ENCODE data around the gene SPATS1. TPM values are rescaled to one million over a fixed set of nuclear protein-coding genes. Genes with fewer than 3 reads are reported as not detected.

The SPATS1 gene
- total RNA-seq, 1 experiment from 2014 or later: not detected

- no peaks in the 10 kb centered on the region for H3K79me2 ChIP-seq (ENCODE audit: low read length)
- H4K20me1 ChIP-seq (ENCODE audit: low read length): no peaks in the 10 kb centered on the region
- ChIA-PET POLR2A (ENCODE audit: unreplicated experiment) (no interaction called here), CTCF (no interaction called here)
- TF ChIP-seq EZH2phosphoT487 (IDR thresholded peaks at IDR 0.05; ENCODE audit: borderline replicate concordance, low read length) (no peak), EZH2 (IDR thresholded peaks at IDR 0.05; ENCODE audit: low read length, unreplicated experiment) (no peak)
- TF ChIP-seq, protein P1, sequence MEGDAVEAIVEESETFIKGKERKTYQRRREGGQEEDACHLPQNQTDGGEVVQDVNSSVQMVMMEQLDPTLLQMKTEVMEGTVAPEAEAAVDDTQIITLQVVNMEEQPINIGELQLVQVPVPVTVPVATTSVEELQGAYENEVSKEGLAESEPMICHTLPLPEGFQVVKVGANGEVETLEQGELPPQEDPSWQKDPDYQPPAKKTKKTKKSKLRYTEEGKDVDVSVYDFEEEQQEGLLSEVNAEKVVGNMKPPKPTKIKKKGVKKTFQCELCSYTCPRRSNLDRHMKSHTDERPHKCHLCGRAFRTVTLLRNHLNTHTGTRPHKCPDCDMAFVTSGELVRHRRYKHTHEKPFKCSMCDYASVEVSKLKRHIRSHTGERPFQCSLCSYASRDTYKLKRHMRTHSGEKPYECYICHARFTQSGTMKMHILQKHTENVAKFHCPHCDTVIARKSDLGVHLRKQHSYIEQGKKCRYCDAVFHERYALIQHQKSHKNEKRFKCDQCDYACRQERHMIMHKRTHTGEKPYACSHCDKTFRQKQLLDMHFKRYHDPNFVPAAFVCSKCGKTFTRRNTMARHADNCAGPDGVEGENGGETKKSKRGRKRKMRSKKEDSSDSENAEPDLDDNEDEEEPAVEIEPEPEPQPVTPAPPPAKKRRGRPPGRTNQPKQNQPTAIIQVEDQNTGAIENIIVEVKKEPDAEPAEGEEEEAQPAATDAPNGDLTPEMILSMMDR (conservative IDR thresholded peaks at IDR 0.05; ENCODE audit: low read depth, low read length): no peak
- no peak overlapping the region for H3K4me3 ChIP-seq (ENCODE audit: low read length)
- DNase-seq (no peak), ATAC-seq (no peak)
- no peaks in the 10 kb centered on the region for H3K9me2 ChIP-seq (replicated peaks; ENCODE audit: low read length)
- no peak overlapping the region for H3K27ac ChIP-seq (ENCODE audit: low read length)
- H3K4me1 ChIP-seq (ENCODE audit: insufficient read depth, low read length): no peaks in the 10 kb centered on the region
- no peaks in the 10 kb centered on the region for H3F3A ChIP-seq (ENCODE audit: low read length, unreplicated experiment)
- intact Hi-C loops (cut with micrococcal nuclease): no loop called here
- no peak overlapping the region for H2AFZ ChIP-seq (ENCODE audit: low read length)
- H3K9ac ChIP-seq (ENCODE audit: low read length): no peak overlapping the region
- no peak overlapping the region for H3K4me2 ChIP-seq (ENCODE audit: low read length)
- peaks cover 25% of the 10 kb centered on the region for H3K27me3 ChIP-seq (ENCODE audit: low read length)
- H3K9me3 ChIP-seq (ENCODE audit: low read length): no peaks in the 10 kb centered on the region
- BruUV-seq (replicated peaks): no TSS peak
- no peaks in the 10 kb centered on the region for H3K36me3 ChIP-seq (ENCODE audit: low read depth, low read length)
Observed at GRCh38 chr6:44333942-44334341, 8.5 kb upstream of the SPATS1 start.

DNA sequence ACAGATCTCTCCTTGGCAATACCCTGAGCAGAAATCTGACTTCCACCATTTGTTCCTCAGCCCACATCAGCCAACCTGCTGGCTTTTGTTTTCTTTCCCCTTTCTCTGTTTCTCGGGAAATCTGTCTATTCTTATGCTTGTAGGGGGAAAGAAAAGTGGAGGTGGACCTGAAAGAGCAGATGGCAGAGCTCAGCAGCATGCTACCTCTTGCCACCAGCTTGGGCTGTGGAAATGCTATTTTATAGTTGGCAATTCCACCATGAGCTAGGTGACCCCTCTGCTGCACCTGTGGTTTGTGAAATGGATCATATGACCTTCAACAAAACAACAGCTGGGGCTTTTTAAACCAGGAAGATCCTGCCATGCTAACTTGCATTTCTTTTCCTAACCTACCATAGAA is 6.8 kb upstream of the SPATS1 start:
- no TSS peak for BruUV-seq (replicated peaks)
- CTCF ChIA-PET: no interaction called here
- no peak overlapping the region for H3K4me2 ChIP-seq (ENCODE audit: low read length)
- no peak for TF ChIP-seq EZH2 (IDR thresholded peaks at IDR 0.05; ENCODE audit: low read length, unreplicated experiment)
- TF ChIP-seq EZH2phosphoT487 (IDR thresholded peaks at IDR 0.05; ENCODE audit: borderline replicate concordance, low read length): no peak
- TF ChIP-seq, protein P1 (conservative IDR thresholded peaks at IDR 0.05; ENCODE audit: low read depth, low read length): no peak
- H3K9me2 ChIP-seq (replicated peaks; ENCODE audit: low read length): no peaks in the 10 kb centered on the region
- no peaks in the 10 kb centered on the region for H3K9me3 ChIP-seq (ENCODE audit: low read length)
- no peaks in the 10 kb centered on the region for H3F3A ChIP-seq (ENCODE audit: low read length, unreplicated experiment)
- no peaks in the 10 kb centered on the region for H3K36me3 ChIP-seq (ENCODE audit: low read depth, low read length)
- 0 out of 2 replicates have a peak, but pooled peaks cover 11% of the 10 kb centered on the region for H3K27me3 ChIP-seq (ENCODE audit: low read length)
- peaks cover 5% of the 10 kb centered on the region; the same call in 1 of the 2 replicates for H3K4me1 ChIP-seq (ENCODE audit: insufficient read depth, low read length)
- POLR2A ChIA-PET (ENCODE audit: unreplicated experiment): no interaction called here
- no peak for DNase-seq
- intact Hi-C loops (cut with micrococcal nuclease): no loop called here
- H3K9ac ChIP-seq (ENCODE audit: low read length): no peak overlapping the region
- H3K79me2 ChIP-seq (ENCODE audit: low read length): no peaks in the 10 kb centered on the region
- ATAC-seq: no peak
- no peaks in the 10 kb centered on the region for H4K20me1 ChIP-seq (ENCODE audit: low read length)
- H3K4me3 ChIP-seq (ENCODE audit: low read length): no peak overlapping the region
- no peak overlapping the region for H3K27ac ChIP-seq (ENCODE audit: low read length)
- no peak overlapping the region for H2AFZ ChIP-seq (ENCODE audit: low read length)

DNA sequence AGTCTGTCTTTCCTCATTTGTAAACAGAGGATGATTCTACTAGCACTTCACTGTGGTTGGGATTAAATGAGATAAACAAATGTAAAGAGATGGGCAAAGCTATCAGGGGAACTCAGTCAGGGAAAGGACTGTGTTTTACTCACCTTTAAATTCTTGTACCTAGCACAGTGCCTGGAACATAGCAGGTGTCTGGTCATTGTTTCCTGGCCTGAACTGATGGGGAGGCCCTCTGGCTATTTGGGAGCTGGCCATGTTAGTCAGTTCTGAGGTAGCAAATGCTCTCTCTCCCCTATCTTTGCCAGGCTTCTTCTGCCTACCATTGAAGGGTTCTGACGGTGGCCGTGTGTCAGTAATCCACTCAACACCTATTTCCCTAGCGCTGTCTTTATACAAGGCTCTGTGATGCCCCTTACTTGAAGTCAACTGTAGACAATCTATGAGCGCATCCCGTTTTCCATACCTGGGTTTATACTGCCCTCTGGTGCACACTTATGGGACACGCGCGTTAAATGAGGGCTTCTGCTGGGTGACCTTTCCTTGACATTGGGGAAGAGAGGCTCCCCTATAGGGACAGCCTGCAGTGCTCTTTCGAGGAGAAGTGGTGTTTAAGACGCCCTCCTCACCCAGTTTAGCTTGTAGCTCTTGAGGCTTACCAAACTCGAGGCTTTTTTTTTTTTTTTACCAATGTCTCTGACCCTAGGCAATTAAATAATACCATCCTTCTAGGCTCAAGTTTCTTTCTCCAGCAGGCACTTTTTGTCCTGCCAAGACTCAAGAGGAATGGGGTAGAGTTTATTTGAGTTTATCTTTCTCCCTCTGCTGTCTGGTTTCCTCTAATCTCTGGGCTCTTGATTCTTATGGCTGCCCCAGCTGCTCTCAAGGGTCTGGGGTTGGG is 4.0 kb upstream of the SPATS1 start:
- no peak overlapping the region for H3K4me3 ChIP-seq (ENCODE audit: low read length)
- no peaks in the 10 kb centered on the region for H3K9me3 ChIP-seq (ENCODE audit: low read length)
- no peaks in the 10 kb centered on the region for H3F3A ChIP-seq (ENCODE audit: low read length, unreplicated experiment)
- CTCF ChIA-PET: interaction anchor here (1.6 kb wide), 1 partner anchor 71 kb away, joined by 7 read pairs; no protein-coding TSS in a partner anchor
- H3K4me1 ChIP-seq (ENCODE audit: insufficient read depth, low read length): peaks cover 5% of the 10 kb centered on the region; the same call in 1 of the 2 replicates
- intact Hi-C loops (cut with micrococcal nuclease): loop anchor here (1.0 to 2.0 kb wide), 3 partner anchors 70 to 242 kb away; no protein-coding TSS in a partner anchor
- H3K9me2 ChIP-seq (replicated peaks; ENCODE audit: low read length): no peaks in the 10 kb centered on the region
- H4K20me1 ChIP-seq (ENCODE audit: low read length): no peaks in the 10 kb centered on the region
- no peaks in the 10 kb centered on the region for H3K79me2 ChIP-seq (ENCODE audit: low read length)
- DNase-seq (peak; percentile 80), ATAC-seq (peak; percentile 73)
- no peaks in the 10 kb centered on the region for H3K36me3 ChIP-seq (ENCODE audit: low read depth, low read length)
- H3K9ac ChIP-seq (ENCODE audit: low read length): no peak overlapping the region
- POLR2A ChIA-PET (ENCODE audit: unreplicated experiment): interaction anchor here (0.6 kb wide), 1 partner anchor 67 kb away, joined by 5 read pairs; no protein-coding TSS in a partner anchor
- H3K27me3 ChIP-seq (ENCODE audit: low read length): peaks cover 10% of the 10 kb centered on the region; the same call in 1 of the 2 replicates
- no peak overlapping the region for H3K27ac ChIP-seq (ENCODE audit: low read length)
- no peak overlapping the region for H2AFZ ChIP-seq (ENCODE audit: low read length)
- H3K4me2 ChIP-seq (ENCODE audit: low read length): no peak overlapping the region
- TF ChIP-seq EZH2 (IDR thresholded peaks at IDR 0.05; ENCODE audit: low read length, unreplicated experiment): no peak
- TF ChIP-seq, protein P1 (conservative IDR thresholded peaks at IDR 0.05; ENCODE audit: low read depth, low read length): peak; percentile 88
- TF ChIP-seq EZH2phosphoT487 (IDR thresholded peaks at IDR 0.05; ENCODE audit: borderline replicate concordance, low read length): no peak
- BruUV-seq (replicated peaks): no TSS peak
